T-helper 17 cell (primary cell): Measurements from ENCODE around the gene SIX2. TPM values are rescaled to one million over a fixed set of nuclear protein-coding genes. Genes with fewer than 3 reads are reported as not detected.
A peak's percentile ranks its signal among the peaks of the same experiment; 100 is the strongest.

Source experiments
- ATAC-seq: fragments of 150-1000 bp; cut with Tn5 transposase; 2 replicates; pipeline ENCODE4 v1.10.0; 2021; ENCODE audit warnings: mild to moderate bottlenecking, moderate library complexity
- DNase-seq, 3 donors: peaks; one replicate each; pipeline versions ENCODE4 v3.0.0 to v3.0.0-alpha.2; 2020 to 2021
- H3K9me3 ChIP-seq: one replicate; pipeline ENCODE4 v1.7.0; 2013; ENCODE audit warnings: low read length, mild to moderate bottlenecking; ENCODE audit not compliant: control insufficient read depth, poor library complexity, severe bottlenecking
- H3K27ac Mint-ChIP-seq: one replicate; pipeline ENCODE4 v1.8.0; 2022; ENCODE audit warnings: mild to moderate bottlenecking, moderate library complexity, mixed read lengths
- H3K27me3 Mint-ChIP-seq: one replicate; pipeline ENCODE4 v1.8.0; 2022; ENCODE audit warnings: mixed read lengths
- H3K36me3 Mint-ChIP-seq: one replicate; pipeline ENCODE4 v1.8.0; 2022; ENCODE audit warnings: low read depth, mixed read lengths
- H3K4me1 Mint-ChIP-seq: one replicate; pipeline ENCODE4 v1.8.0; 2022; ENCODE audit warnings: mild to moderate bottlenecking, mixed read lengths
- H3K4me3 Mint-ChIP-seq: one replicate; pipeline ENCODE4 v1.8.0; 2022; ENCODE audit warnings: mild to moderate bottlenecking, moderate library complexity, mixed read lengths
- total RNA-seq, 4 donors: library from RNA in 2 of 4; stranded (reverse) in 2 of 4; gene quantifications; one replicate each; pipeline ENCODE4 v1.2.3 and lab custom pipeline; 2022 to 2026

Gene SIX2
- total RNA-seq, 2 donors from 2014 or later: not detected

GRCh38 chr2:45013229-45014015, 4.2 kb upstream of the SIX2 start:
- ATAC-seq: no peak
- peaks cover 5% of the 10 kb centered on the region for H3K4me1 Mint-ChIP-seq
- H3K36me3 Mint-ChIP-seq: peaks cover 2% of the 10 kb centered on the region
- no peak overlapping the region for H3K27ac Mint-ChIP-seq
- no peaks in the 10 kb centered on the region for H3K9me3 ChIP-seq
- no peak for DNase-seq
- no peak overlapping the region for H3K4me3 Mint-ChIP-seq
- peaks cover 75% of the 10 kb centered on the region for H3K27me3 Mint-ChIP-seq

GRCh38 chr2:45012733-45013132, 3.5 kb upstream of the SIX2 start:
- H3K36me3 Mint-ChIP-seq: peaks cover 2% of the 10 kb centered on the region
- no peak for DNase-seq
- H3K27ac Mint-ChIP-seq: no peak overlapping the region
- peak overlapping the region; percentile 69 for H3K4me3 Mint-ChIP-seq
- H3K27me3 Mint-ChIP-seq: peaks cover 78% of the 10 kb centered on the region
- H3K4me1 Mint-ChIP-seq: peaks cover 5% of the 10 kb centered on the region
- no peak for ATAC-seq
- no peaks in the 10 kb centered on the region for H3K9me3 ChIP-seq

- H3K9me3 ChIP-seq: no peaks in the 10 kb centered on the region
- DNase-seq (no peak), ATAC-seq (no peak)
- Mint-ChIP-seq H3K4me3 (peak overlapping the region; percentile 69), H3K36me3 (peaks cover 2% of the 10 kb centered on the region), H3K27ac (no peak overlapping the region), H3K27me3 (peaks cover 74% of the 10 kb centered on the region), H3K4me1 (peaks cover 5% of the 10 kb centered on the region)
Measured at GRCh38 chr2:45011621-45012602, 2.7 kb upstream of the SIX2 start.

DNA sequence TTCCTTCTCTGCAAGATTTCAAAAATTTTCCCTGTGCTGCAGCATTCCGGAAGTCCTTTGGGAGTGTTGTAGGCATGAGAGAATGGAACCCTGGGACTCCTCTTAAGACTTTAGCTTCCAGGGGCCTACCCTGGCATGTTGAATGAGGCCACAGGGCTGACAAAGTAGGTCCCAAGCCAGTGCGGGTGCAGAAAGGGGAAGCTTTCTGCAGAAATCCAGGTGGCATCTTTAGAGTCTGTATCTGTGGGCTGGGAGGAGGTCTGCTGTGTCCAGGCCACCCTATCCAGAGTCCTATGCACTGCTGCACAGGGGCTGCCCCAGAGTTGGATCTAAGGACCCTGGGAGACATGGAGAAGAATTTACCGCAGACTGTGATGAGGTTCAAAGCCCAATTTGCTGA, 1.9 kb upstream of the SIX2 start:
- Mint-ChIP-seq H3K4me3 (peak overlapping the region; percentile 83), H3K27ac (no peak overlapping the region), H3K27me3 (peaks cover 74% of the 10 kb centered on the region), H3K4me1 (peaks cover 10% of the 10 kb centered on the region), H3K36me3 (peaks cover 5% of the 10 kb centered on the region)
- ATAC-seq (no peak), DNase-seq (no peak)
- no peaks in the 10 kb centered on the region for H3K9me3 ChIP-seq

GRCh38 chr2:45010702-45011012, 1.4 kb upstream of the SIX2 start:
- ATAC-seq: no peak
- Mint-ChIP-seq H3K4me3 (peak overlapping the region; percentile 83), H3K27ac (no peak overlapping the region), H3K4me1 (peaks cover 11% of the 10 kb centered on the region), H3K27me3 (peaks cover 73% of the 10 kb centered on the region), H3K36me3 (peaks cover 4% of the 10 kb centered on the region)
- no peaks in the 10 kb centered on the region for H3K9me3 ChIP-seq
- no peak for DNase-seq

GRCh38 chr2:45009928-45010701, 863 bp upstream of the SIX2 start:
- Mint-ChIP-seq H3K27ac (no peak overlapping the region), H3K36me3 (peaks cover 6% of the 10 kb centered on the region), H3K4me3 (peak overlapping the region; percentile 83), H3K4me1 (peaks cover 17% of the 10 kb centered on the region), H3K27me3 (peaks cover 73% of the 10 kb centered on the region)
- ATAC-seq: no peak
- no peak for DNase-seq
- no peaks in the 10 kb centered on the region for H3K9me3 ChIP-seq

- DNase-seq (no peak), ATAC-seq (no peak)
- Mint-ChIP-seq H3K27ac (no peak overlapping the region), H3K27me3 (peaks cover 76% of the 10 kb centered on the region), H3K4me3 (peak overlapping the region; percentile 43), H3K4me1 (peaks cover 18% of the 10 kb centered on the region), H3K36me3 (peaks cover 6% of the 10 kb centered on the region)
- H3K9me3 ChIP-seq: no peaks in the 10 kb centered on the region
Measured at GRCh38 chr2:45008296-45009129, 739 bp downstream of the SIX2 start.

DNA sequence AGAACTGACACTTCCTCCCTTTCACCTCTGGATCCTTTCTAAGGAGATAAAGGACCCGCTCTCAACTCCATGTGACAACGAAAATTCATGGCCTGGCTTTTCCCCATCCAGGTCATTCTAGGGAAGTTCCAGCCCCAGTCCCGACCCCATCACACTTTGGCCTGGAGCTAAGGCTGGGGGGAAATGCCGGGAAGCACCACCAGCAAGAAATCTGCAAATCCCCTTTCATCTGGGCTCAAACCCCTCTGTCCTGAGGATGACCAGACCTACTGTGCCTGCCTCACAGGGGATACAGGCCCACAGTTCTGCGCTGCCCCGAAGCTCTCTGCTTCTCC, 1.3 kb downstream of the SIX2 start:
- ATAC-seq: no peak
- Mint-ChIP-seq H3K4me1 (peaks cover 19% of the 10 kb centered on the region), H3K36me3 (peaks cover 8% of the 10 kb centered on the region), H3K4me3 (peak overlapping the region; percentile 43), H3K27me3 (peaks cover 82% of the 10 kb centered on the region), H3K27ac (no peak overlapping the region)
- DNase-seq: no peak
- H3K9me3 ChIP-seq: no peaks in the 10 kb centered on the region

GRCh38 chr2:45006942-45007287, 2.3 kb downstream of the SIX2 start:
- peaks cover 9% of the 10 kb centered on the region for H3K36me3 Mint-ChIP-seq
- H3K4me3 Mint-ChIP-seq: no peak overlapping the region

GRCh38 chr2:45006041-45006941, 3.0 kb downstream of the SIX2 start:
- Mint-ChIP-seq H3K27ac (no peak overlapping the region), H3K4me1 (peaks cover 24% of the 10 kb centered on the region), H3K27me3 (peaks cover 82% of the 10 kb centered on the region), H3K36me3 (peaks cover 9% of the 10 kb centered on the region), H3K4me3 (peak overlapping the region; percentile 70)
- H3K9me3 ChIP-seq: no peaks in the 10 kb centered on the region
- ATAC-seq: no peak
- no peak for DNase-seq

More at GRCh38 chr2:45006942-45007287, 2.3 kb downstream of the SIX2 start:
- DNase-seq (no peak), ATAC-seq (no peak)
- no peak overlapping the region for H3K27ac Mint-ChIP-seq
- peaks cover 82% of the 10 kb centered on the region for H3K27me3 Mint-ChIP-seq
- no peaks in the 10 kb centered on the region for H3K9me3 ChIP-seq
- peaks cover 21% of the 10 kb centered on the region for H3K4me1 Mint-ChIP-seq

- ATAC-seq: no peak
- Mint-ChIP-seq H3K4me3 (peak overlapping the region; percentile 70), H3K27me3 (peaks cover 82% of the 10 kb centered on the region), H3K27ac (no peak overlapping the region), H3K36me3 (peaks cover 9% of the 10 kb centered on the region), H3K4me1 (peaks cover 21% of the 10 kb centered on the region)
- no peak for DNase-seq
- H3K9me3 ChIP-seq: no peaks in the 10 kb centered on the region
Measured at GRCh38 chr2:45005261-45006002, 3.8 kb downstream of the SIX2 start.
